Ovary (tissue), 3 donors: ENCODE measurements around the gene GDI2.

Experiments
- CTCF ChIP-seq, 3 donors: fragments of 450-650 bp in 2 of 3; fragments of 200-600 bp in 1 of 3; IDR thresholded peaks; one replicate each; pipeline versions ENCODE4 v1.5.1 to v1.8.0; 2016 to 2022; ENCODE audit warnings: antibody characterized with exemption in 3 of 3, mild to moderate bottlenecking in 1 of 3
- EP300 ChIP-seq: sonication (generic); formaldehyde crosslinking; IDR thresholded peaks from one replicate; pipeline ENCODE4 v1.6.1; 2017; ENCODE audit warnings: antibody characterized with exemption
- POLR2A ChIP-seq: fragments of 450-650 bp; IDR thresholded peaks from one replicate; pipeline ENCODE4 v1.6.1; 2017; ENCODE audit warnings: antibody characterized with exemption, mild to moderate bottlenecking, moderate library complexity
- donor health status: DM: no; HTN: no; CAD: no.

DNA sequence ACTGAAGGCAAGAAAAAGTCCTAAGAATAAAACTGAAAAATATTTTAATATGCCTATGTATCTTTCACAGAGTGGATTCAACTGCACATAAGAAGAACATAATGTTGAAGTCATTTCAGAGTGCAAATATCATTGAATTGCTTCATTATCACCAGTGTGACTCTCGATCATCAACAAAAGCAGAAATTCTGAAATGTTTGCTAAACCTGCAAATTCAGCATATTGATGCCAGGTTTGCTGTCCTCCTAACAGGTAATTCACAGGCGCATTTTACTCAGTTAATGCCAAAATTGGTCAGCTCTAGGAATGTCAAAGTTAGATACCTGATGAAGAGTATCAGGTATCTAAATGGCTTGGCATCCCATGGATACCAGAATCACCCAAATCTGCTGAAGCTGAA, 52.0 kb downstream of the GDI2 start:
- TF ChIP-seq POLR2A (no peak), CTCF (IDR thresholded peaks at IDR 0.05) (no peak), EP300 (no peak)
